GM13977 (cell line): ENCODE measurements around the gene PPP2R2B.
"Not testable (repeated sequence)": the region's sequence is repeated elsewhere in the genome, so short reads cannot be mapped to it uniquely, and the experiment has no call there.

Experiments used
- DNase-seq: peaks from one replicate; pipeline ENCODE4 v3.0.0; 2012; ENCODE audit warnings: low spot score
- in situ Hi-C: fragments of 300-500 bp; cut with MboI; formaldehyde crosslinking; loops from one replicate; pipeline ENCODE4 v1.12.0; 2022; ENCODE audit warnings: low sequenced_read_pairs, low pct_unique_long_range_greater_than_20kb, mixed read lengths, inconsistent platforms; ENCODE audit not compliant: unreplicated experiment
- TF ChIP-seq, protein P1 (sequence below): IDR thresholded peaks from 2 replicates; pipeline ENCODE4 v1.5.1; 2012; ENCODE audit warnings: mild to moderate bottlenecking, control low read depth; ENCODE audit not compliant: insufficient read depth; ENCODE audit errors: extremely low read depth, missing control alignments

PPP2R2B gene

DNA sequence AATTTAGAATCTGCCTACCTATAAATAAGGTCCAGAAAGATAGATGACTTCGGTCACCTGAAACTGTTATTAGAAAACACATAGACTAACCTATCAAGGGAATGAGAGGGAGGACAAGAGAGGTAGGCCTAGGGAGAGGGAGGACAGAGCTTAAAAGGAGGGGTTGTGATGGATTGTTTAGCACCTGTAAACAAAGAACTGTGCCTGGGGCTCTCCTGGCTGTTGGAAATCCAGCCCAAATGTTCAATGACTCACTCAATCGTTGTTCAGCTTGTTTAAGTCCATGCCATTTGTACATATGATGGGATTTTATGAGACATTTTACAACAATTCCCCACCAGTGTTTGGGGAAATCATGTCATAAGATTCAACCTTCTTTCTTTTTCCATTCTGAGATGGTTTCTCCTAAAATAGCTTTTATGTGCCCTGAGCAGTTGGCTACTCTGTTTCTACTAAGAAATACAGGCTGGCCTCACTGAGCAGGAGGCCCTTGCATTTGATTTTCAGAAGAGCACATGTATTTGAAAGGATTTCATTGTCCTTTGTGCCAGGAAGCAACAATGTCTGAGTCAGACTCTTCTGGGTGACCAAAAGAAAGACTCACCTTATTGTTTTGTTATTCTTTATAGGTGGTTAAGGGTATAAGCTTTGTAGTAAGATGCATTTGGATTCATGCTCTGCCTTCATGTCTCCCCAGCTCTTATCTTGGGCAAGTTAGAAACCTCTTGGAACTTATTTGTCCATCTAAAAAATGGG is 314.4 kb downstream of the PPP2R2B start:
- TF ChIP-seq, protein P1, sequence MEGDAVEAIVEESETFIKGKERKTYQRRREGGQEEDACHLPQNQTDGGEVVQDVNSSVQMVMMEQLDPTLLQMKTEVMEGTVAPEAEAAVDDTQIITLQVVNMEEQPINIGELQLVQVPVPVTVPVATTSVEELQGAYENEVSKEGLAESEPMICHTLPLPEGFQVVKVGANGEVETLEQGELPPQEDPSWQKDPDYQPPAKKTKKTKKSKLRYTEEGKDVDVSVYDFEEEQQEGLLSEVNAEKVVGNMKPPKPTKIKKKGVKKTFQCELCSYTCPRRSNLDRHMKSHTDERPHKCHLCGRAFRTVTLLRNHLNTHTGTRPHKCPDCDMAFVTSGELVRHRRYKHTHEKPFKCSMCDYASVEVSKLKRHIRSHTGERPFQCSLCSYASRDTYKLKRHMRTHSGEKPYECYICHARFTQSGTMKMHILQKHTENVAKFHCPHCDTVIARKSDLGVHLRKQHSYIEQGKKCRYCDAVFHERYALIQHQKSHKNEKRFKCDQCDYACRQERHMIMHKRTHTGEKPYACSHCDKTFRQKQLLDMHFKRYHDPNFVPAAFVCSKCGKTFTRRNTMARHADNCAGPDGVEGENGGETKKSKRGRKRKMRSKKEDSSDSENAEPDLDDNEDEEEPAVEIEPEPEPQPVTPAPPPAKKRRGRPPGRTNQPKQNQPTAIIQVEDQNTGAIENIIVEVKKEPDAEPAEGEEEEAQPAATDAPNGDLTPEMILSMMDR, result no peak
- in situ Hi-C loops, result no loop called here
- DNase-seq, result no peak

DNA sequence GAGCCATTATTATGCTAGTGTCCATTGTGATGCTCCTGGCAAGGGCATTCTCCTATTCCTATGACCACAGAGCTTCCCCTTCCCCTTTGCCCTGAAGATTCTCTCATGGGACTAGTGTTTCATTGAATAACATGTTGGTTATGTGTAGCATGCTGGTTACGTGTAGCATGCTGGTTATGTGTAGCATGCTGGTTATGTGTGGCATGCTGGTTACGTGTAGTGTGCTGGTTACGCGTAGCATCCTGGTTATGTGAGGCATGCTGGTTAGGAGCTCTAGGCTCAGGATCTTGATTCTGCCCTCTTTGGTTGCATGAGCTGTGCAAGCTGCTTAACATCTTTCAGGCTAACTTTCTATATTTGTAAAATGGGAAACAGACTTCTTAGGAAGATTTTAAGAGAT is 316.1 kb downstream of the PPP2R2B start:
- in situ Hi-C loops, result no loop called here
- TF ChIP-seq, protein P1, result no peak
- DNase-seq, result no peak

DNA sequence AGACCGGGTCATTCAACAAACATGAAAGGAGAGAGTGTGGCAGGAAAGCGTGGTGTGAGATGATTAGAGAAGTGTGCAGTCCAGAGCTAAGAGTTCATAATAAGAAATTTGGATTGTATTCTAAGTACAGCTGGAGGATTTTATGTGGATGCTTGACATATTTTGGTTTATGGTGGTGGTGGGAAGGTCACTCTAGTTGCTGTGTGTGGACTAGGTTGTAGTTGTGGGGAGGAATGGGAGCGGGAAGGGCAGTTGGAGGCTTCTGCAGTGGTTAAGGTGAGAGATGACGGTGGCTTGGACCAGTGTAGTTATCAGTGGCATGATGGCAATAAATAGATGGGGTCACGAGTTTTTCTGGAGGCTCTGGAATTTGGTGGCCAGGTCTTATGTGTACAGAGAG is 316.8 kb downstream of the PPP2R2B start:
- in situ Hi-C loops, result no loop called here
- DNase-seq, result no peak
- TF ChIP-seq, protein P1, result no peak

DNA sequence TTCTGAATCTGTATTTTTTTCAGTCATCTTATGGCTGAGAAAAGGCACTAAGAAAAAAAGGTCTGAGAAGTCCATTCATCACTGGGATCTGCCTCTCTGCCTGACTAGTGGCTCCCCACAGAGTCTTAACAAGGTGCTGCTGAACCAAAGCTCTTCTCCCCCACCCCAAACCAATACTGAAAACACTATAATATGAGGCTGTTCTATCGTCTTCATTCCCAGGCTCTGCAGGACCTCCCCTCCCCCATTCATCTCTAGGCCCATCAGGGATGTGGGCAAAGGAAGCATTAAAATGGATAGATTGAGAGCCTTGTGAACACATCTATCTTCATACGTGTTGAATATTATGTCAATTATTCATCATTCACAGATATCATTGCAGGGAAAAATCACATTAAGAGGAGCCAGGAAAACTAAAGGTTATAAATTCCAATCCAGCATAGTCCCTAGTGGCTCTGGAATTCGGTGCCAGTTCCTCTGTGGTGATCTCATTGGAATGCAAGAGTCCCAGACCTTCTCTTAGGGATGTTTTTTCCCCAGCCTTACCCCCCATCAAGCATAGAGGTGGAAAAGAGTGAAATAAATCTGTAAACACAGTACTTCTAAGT is 318.2 kb downstream of the PPP2R2B start:
- in situ Hi-C loops, result no loop called here
- TF ChIP-seq, protein P1, result no peak
- no peak for DNase-seq

DNA sequence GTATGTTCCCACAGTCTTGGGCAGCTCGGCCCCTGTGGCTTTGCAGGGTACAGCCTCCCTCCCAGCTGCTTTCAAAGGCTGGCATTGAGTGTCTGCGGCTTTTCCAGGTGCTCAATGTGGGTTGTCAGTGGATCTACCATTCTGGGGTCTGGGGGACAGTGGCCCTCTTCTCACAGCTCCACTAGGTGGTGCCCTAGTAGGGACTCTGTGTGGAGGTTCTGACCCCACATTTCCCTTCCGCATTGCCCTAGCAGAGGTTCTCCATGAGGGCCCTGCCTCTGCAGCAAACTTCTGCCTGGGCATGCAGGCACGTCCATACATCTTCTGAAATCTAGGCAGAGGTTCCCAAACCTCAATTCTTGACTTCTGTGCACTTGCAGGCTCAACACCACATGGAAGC is 321.7 kb downstream of the PPP2R2B start:
- TF ChIP-seq, protein P1, result peak; percentile 25
- DNase-seq, in situ Hi-C loops: not testable (repeated sequence)

DNA sequence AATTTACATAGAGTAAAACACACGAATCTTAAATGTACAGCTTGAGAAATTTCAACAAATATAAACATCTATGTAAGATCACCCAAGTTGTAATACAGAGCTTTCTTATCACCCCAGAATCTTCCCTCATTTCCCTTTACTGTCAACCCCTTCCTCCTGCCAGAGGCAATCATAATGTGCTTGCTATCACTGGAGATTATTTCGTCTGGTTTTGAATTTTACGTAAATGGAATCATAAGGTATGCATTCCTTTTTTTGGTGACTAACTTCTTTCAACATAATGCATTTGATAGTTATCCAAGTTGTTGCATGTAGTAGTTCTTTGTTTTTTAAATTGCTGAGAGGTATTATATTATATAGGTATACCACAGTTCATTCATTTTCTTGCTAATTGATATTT is 325.1 kb downstream of the PPP2R2B start:
- TF ChIP-seq, protein P1, result no peak
- in situ Hi-C loops, result no loop called here
- no peak for DNase-seq
